Hematopoietic multipotent progenitor cell treated with erythropoietin and hydrocortisone succinate and interleukin-3 and kit ligand, for 4 days (in vitro differentiated cells): ENCODE results near the gene PHLDB1.

Experiments used
- DNase-seq: peaks from one replicate; pipeline ENCODE4 v3.0.0-alpha.2; 2015

The PHLDB1 gene

DNA sequence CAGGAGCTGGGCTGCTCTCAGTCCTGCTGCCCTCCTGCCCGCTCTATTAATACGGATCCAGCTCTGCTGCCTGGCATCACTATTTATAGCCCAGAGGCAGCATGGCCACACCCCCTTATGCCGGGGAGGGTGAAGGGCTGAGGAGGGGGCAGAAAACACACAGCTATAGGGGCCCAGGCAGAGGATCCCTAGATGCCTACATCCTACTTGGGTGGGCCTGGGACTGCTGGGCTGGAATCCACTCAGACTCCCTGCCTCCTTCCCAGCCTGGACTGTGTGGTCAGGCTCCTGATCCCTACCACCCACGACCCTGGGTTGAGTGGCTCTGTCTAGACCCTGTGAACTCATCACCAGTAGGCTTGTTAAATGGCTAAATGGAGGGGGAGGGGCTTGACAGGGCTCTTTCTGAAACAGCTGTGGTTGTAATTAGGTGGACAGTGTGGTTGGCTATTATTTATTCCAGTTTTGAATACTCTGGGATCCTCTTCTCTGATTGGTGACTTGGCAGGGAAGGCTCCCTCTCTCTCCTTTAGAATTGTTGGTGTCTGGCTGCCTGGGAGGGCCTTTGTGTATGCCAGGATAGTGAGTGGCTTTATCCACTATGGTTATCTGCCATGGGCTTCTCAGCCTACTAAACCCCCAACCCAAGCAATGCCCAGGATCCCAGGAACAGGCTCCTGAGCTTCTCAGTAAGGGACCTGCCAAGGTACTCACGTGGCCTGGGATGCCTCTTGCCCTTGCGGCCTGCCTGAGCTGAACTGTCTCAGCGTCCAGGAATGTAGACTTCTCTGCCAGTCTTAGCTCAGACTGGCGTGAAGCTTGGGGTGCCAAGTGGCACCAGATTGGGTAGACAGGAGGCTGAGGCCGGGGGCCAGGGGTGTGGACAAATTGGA, 15.2 kb downstream of the PHLDB1 start:
- DNase-seq: no peak

DNA sequence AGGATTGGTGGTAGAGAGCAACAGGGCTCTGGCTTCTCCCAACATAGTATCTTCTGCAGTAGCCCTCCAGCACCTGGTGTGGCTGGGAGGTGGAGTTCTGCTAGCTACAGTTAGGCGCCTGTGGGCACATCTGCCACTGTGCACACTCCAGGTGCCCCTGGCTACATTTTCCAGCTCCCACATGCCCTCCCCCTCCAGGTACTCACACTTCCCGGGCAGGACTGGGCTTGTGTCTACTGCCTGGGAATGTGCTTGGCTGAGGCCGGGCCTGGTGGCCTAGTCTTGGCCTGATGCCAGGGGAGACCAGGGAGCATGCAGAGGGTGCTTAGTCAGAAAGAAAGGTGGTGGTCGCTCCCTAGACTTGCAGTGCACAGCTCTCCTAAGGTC, 15.8 kb downstream of the PHLDB1 start:
- no peak for DNase-seq

DNA sequence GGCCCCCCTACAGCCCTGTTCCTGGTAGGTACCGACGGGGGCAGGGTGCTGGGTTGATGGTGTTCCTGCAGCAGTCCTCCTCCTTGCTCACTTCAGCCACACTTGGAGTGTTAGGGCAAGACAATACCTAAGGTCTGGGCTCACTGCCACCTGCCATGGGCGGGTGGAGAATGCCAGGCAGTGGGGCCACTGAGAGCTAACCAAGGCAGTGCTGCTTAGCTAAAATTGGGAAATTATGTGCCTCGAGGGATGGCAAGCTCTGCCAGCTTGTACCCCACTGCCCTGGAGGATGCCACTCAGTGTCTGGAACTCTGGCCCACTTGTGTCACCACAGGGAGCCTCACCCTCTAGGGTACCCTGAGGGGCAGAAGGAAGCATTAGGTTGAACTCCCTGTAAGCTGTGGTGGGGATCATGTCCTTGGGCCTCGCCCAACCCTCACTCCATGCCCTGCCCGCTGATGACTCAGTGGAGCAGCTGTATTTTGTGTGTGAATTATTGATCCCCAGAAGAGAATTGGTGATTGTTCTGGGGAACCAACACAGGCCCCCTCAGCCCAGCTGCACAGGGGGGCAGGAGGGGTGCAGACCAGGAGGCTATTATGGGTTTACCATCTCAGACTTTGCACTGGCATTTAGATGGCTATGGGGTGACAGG, 17.7 kb downstream of the PHLDB1 start:
- DNase-seq: no peak

DNA sequence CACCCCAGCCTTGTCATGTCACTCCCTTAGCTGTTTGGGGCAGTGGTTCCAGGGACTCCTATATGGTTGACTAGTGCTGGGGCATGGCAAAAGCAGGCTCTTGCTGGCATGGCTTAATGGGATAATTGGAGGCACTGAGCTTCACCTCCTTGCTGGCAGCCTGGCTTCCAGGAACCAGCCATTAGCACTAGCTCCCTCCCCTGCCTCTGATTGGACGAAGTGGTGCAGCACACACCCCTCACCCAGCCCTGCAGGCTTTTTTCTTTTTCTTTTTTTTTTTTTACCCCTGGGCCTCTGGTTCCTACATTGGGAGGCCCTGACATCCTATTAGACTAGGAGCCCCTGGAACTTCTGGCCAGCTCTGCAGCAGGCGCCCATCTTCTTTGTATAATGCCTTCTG, 18.6 kb downstream of the PHLDB1 start:
- peak; percentile 51 for DNase-seq

DNA sequence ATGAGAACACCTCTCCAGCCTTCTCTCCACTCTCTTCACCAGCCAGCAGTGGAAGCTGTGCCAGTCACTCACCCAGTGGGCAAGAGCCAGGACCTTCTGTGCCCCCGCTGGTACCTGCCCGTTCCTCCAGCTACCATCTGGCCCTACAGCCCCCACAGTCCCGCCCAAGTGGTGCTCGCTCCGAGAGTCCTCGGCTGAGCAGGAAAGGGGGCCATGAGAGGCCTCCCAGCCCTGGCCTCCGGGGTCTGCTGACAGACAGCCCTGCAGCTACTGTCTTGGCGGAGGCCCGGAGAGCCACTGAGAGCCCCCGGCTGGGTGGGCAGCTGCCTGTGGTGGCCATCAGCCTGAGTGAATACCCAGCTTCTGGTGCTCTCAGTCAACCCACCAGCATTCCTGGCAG, 20.2 kb downstream of the PHLDB1 start:
- no peak for DNase-seq

DNA sequence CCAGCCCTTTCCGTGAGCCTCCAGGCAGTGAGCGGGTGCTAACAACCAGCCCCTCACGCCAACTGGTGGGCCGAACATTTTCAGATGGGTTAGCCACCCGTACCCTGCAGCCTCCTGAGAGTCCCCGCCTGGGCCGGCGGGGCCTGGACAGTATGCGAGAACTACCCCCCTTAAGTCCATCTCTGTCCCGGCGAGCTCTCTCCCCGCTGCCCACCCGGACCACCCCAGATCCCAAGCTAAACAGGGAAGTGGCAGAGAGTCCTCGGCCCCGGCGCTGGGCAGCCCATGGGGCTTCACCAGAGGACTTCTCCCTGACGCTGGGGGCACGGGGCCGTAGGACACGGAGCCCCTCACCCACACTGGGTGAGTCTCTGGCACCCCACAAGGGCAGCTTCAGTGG, 20.6 kb downstream of the PHLDB1 start:
- DNase-seq: no peak

DNA sequence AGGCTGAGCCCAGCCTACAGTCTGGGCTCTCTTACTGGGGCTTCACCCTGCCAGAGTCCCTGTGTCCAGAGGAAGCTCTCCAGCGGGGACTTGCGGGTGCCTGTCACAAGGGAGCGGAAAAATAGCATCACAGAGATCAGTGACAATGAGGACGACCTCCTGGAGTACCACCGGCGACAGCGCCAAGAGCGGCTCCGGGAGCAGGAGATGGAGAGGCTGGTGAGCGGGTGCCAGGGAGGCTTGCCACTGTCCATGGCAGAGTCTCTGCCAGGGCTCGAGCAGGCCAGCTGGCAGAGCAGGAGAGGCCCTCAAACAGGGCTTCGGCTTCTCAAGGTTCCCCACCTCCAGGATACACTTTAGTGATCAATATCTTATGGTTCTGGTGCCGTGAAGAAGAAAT, 21.0 kb downstream of the PHLDB1 start:
- no peak for DNase-seq

DNA sequence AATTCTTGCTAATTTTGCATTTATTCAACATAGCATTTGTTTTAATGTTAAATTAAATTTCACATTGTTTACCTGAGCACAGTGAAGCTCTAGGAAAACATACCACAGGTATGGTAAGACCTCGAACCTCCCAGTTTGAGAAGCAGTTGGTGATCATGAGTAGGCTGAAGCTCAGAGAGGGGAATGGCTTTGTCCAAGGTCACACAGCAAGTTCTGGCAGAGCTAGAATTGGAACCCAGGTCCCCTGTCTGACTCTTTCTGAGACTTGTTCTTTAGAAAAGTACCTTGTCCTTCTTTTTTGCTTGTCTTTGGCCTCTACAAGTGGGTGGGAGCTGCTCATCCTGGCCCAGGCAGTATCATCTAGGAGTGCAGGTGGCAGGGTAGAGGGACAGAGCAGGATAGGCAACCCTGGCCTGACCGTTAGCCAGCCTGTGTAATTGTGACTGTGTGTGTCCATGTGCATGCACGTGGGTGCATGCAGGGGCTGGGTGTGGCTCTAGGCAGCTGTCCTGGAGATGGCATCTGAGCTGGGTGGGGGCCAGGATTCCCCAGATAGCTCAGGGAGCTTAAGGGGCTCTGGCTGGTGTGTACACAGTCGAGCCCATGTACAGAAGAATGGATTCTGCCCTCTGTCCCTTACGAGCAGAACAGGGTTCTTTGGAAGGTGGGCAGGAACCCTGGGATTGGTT, 21.6 kb downstream of the PHLDB1 start:
- DNase-seq: no peak

DNA sequence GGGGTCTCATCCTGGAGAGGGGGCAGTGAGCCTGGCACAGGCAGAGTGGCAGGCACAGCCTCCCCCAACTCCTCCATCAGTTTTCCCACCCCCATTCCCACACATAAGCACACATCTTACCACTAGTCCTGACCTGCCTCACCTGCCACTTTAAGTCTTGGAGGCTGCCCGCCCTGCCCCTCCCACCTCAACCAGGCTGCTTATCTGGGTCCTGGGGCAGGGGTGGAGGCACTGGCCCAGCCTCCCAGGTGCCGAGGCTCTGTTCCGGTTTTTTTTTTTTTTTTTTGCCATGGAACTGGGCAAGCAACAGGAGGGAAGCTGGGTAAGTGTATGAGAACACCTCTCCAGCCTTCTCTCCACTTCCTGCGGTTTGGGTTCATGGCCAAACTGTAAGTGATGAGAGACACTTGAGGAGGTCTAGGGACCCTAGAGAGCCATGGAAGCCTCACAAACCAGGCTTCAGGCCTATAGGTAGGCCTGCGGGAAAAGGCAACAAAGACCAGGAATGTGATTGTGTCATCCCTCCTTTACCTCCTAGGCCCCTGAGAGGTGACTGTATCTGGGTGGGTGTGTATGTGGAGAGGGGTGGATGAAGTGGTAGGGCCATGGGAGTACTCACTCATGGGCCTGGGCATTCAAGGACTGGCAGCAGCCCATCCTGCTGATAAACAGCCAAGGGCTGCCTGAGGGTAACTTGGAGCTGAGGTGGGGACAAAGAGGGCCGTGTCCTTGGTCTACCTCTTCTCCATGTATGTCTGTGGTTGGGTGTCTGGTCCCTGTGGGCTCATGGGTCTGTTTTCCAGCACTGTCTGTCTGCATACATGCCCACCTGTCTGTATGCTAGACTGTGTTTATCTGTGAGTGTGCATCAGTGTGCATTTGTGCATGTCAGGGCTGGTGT, 22.6 kb downstream of the PHLDB1 start:
- DNase-seq: no peak

DNA sequence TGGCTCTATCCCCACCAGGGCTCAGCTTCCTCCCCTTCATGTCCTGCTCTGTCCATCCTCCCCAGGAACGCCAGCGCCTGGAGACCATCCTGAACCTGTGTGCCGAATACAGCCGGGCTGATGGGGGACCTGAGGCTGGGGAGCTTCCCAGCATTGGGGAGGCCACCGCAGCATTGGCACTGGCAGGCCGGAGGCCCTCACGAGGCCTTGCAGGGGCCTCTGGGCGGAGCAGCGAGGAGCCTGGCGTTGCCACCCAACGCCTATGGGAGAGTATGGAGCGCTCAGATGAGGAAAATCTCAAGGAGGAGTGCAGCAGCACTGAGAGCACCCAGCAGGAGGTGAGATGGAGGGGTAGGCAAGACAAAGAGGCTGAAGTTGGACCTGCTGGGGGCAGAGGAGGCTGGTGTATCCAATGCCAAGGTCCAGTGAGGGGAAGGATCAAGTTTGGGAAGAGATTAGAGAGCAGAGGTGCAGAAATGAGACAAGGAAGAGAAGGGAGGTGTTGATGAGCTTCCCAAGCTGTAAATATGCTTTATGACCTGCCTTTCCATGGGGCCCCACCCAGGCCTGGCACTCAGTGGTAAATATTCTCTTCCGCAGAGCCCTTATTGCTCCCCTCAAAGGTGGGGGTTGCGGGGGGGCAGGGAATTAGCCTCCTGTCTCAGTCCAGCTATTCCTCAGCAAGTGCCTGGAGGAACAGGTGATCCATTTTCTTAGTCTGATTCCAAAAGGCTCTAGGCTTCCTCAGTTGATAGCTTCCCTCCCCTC, 23.9 kb downstream of the PHLDB1 start:
- no peak for DNase-seq

DNA sequence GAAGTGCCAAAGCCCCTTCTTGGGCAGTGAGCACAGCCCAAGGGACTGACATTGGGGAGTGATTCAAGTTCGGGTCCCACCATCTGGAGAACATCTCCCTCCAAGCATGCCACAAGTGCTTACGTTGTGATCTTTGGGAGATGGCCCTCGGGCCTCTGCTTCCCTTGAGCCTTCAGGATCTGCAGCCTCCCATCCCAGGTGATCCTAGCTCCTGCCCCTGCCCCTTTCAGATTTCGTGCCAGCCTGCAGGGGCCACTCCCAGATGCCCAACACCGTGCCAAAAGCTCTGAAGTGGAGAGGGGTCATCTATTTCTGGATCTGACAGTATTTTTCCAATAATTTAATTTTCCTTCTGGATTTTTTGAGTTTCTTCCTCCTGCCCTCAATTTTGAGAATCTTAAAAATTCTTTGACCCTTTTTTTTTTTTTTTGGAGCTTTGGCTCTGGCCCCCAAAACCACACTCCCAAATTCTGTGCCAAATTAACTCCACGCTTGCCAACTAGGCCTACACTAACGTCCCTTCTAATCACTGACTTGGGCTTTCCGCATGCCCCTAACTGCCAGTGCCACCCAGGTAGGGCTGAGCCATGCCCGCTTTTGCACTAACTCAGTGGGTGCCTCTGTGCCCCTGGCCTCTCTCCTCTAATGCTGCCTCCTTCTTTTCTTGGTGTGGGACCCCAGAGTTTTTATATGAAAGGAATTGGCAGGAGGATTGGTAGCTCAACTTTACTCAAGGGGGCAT, 25.3 kb downstream of the PHLDB1 start:
- DNase-seq: no peak

DNA sequence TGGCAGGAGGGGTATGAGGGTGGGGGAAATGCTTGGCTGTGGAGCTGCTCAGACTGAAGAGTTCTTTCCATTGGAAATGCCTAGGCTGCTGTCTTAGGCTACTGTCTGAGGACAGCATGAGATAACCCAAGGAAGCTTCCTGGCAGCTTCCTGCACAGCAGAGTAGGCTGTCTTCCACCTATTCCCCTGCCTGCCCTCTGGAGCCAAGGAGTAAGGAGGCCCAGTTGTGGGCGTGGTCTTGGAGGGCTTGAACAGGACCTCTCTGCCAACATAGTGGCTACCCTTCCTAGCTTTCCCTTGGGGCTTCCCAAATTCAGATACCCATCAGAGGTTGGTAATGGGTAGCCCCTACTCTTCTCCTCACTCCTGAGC, 25.9 kb downstream of the PHLDB1 start:
- DNase-seq: no peak

DNA sequence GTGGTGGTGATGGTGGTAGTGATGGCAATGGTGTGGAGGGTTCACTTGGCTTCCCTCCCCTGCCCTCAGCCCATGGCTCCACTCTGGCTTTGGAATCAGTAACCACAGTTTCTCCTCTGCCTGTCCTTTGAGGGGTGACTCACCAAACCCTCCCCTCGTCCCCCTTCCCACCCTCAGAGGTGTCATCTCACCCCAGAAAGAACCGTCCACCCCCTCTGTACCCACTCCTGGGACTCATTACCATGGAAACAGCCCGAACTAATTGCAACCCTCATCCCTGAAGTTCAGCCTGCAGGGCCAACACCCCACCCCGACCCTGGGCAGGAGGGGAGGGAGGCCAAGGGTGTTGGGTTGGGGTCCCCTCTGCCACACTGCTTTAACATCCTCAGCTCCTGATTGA, 26.6 kb downstream of the PHLDB1 start:
- no peak for DNase-seq

DNA sequence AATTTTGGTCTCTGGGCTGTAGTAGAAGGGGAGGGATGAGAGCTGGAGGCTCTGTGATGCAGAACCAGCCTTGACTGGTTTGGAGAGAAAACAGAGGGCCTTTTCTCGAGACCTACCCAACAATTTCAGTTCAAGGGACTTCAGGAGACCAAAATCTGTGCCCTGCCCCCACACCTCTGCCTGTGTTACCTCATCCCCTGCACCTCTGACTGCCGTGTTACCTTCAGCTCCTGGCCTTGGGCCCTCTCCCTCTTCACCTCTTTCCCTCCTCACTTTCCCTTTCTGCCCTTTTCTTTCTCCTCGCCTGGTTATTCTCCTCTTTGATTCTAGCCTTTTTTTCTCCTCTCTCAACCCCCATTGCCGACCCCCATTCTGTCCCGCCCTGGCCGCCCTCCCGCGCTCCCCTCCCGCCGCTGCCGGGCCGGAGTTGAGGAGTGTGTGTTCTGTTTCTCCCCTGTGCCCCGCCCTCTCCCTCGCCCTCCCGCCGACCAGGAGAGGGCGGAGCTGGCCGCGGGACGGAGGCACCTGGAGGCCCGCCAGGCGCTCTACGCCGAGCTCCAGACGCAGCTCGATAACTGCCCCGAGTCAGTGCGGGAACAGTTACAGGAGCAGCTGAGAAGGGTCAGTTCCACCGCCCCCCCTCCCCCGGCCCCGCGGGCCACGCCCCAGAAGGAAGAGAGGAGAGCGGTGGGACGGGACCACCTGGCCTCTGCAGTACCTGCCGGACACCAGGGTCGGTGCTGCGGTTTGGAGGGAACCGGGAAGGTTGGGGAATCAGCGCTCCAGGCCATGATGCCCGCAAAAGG, 27.2 kb downstream of the PHLDB1 start:
- peak; percentile 50 for DNase-seq

DNA sequence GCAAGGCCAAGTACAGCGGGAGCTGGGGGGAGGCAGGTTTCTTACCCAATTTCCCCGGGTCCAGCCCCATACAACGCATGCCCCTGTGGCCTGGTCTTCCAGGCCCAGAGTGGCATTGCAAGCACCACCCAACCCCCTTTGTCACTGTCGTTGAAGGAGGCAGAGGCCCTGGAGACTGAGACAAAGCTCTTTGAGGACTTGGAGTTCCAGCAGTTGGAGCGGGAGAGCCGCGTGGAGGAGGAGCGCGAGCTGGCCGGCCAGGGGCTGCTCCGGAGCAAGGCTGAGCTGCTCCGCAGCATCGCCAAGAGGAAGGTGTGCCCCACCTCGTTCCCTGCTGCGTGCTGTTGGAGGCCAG, 27.8 kb downstream of the PHLDB1 start:
- no peak for DNase-seq

DNA sequence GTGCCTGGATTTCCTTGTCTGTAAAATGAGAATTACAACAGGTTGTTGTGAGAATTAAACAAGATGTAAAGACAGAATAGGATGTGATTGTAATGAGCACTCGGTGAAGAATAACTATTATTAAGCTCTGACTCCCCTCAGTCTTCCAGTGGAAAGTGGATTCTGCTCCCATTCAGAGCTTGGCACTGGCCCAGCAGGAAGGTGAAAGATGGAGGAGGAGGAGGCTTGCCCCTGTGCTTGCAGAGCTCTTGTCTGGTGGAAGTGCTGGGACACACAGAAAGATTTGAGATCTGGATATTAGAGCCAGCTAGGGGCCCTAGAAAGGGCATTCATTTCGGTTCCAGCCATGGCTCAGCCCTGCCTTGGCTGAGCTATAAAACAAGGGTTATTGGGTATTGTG, 28.2 kb downstream of the PHLDB1 start:
- DNase-seq: no peak

DNA sequence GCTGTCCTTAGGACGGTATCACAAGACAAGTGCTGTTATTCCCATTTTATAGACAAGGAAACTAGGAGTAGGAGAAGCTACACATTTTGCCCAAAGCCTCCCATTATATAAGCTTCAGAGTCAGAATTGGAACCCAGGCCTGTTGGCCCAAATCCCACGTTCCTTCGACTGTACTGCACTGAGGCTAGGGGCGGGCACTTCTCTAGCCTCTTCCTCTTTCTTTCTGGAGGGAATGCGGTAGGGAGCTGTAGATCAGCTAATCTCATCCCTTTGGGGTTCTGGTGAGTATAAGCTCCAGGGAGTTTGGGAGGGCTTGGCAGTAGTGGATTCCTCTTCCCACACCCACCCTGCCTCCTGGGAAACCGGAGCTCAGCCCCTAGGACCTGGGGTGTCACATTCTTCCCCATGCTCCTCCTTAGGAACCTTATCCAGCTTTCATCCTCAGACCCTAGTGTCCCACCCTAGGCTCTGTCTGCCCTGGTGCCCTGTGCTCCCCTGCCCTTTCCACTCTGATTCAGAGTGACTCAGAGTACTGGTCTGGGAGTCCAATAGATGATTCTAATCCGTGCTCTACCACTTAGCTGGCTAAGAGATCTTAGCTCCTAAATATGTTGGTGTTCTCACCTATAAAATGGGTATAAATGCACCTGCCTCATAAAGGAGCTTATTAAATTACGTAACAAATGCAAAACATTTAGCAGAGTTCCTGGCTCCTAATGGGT, 29.3 kb downstream of the PHLDB1 start:
- DNase-seq: no peak

DNA sequence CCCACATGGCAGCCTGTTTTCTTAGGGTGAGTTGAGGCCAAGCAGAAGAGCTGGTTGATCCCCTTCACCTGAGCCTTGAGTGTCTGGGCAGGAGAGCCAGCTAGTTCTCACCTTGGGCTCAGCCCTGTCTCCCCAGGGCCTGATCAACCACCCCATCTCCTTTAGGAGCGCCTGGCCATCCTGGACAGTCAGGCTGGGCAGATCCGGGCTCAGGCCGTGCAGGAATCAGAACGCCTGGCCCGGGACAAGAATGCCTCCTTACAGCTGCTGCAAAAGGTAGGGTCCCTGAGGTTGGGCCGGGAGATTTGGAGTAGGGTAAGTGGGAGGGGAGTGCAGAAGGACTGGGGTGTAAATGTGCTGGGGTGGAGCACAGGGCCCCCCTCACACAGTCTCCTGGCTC, 31.3 kb downstream of the PHLDB1 start:
- no peak for DNase-seq

DNA sequence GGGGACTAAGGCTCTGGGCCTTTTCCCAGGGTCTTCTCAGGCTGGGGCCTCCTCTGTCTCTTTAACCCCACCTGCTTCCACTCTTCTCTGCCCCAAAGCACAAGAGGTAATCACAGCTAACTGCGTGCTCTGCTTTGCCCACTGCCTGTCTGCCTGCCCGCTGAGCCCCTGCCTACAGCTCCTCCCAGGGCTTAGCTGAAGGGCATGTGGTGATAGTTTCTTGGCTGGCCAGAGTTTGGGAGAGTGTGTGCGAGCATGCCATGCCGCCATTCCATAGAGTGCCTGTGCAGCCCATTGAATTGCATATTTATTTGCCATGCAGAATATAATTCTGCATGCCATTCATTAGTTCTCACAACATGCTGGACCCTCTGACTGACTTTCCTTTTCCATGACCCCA, 32.5 kb downstream of the PHLDB1 start:
- DNase-seq: no peak
